HCT116 (cell line): ENCODE results near the gene PPP2R1B. TPM values are rescaled to one million over a fixed set of nuclear protein-coding genes. Genes with fewer than 3 reads are reported as not detected.

ENCODE experiments used
- ATAC-seq: fragments of 200-7000 bp; cut with Tn5 transposase; 2 replicates; pipeline ENCODE4 v1.9.1; 2020; ENCODE audit warnings: mild to moderate bottlenecking, moderate library complexity
- BruUV-seq: library from RNA; stranded (reverse); fragments of 400-500 nt; replicated peaks from 2 replicates; lab custom pipeline; 2021; lab: Mats Ljungman, UMichigan
- CTCF ChIA-PET: fragments of 300-600 bp; sonication (Branson Sonifier 250); formaldehyde crosslinking; loops from one replicate; lab custom pipeline; 2021; ENCODE audit warnings: antibody characterized with exemption; lab: Charles Lee
- POLR2A ChIA-PET: fragments of 300-600, 350-600 bp; sonication (Branson Sonifier 250); formaldehyde crosslinking; loops from one replicate; lab custom pipeline; 2021; ENCODE audit warnings: antibody characterized with exemption; lab: Charles Lee
- RAD21 ChIA-PET, 2 experiments: fragments of 300-600 bp; sonication (Branson Sonifier 250); formaldehyde crosslinking; loops; one replicate each; lab custom pipeline; 2023; ENCODE audit warnings: low total read pairs in 2 of 2; ENCODE audit not compliant: uncharacterized antibody in 2 of 2, unreplicated experiment in 2 of 2, low non-redundant PET in 1 of 2; lab: Charles Lee
- DNase-seq: peaks from one replicate; pipeline ENCODE4 v3.0.0-alpha.2; 2010; ENCODE audit warnings: low read depth, low spot score
- H2AFZ ChIP-seq: fragments of 200-600 bp; shearing (Covaris generic), sonication (generic); 2 replicates; pipeline ENCODE4 v1.6.1; 2017; ENCODE audit warnings: low read depth, mixed run types, mixed read lengths, antibody characterized with exemption, low read length; ENCODE audit not compliant: poor library complexity, severe bottlenecking
- H3K27ac ChIP-seq: 2 replicates; pipeline ENCODE4 v1.5.1; 2012; ENCODE audit warnings: low read depth, low read length
- H3K27me3 ChIP-seq: fragments of 200-600 bp; sonication (generic); 2 replicates; pipeline ENCODE4 v1.6.1; 2016; ENCODE audit warnings: mixed run types, low read length, mixed read lengths; ENCODE audit not compliant: insufficient read depth
- H3K36me3 ChIP-seq, 2 experiments: fragments of 200-500 bp in 1 of 2; fragments of 200-600 bp in 1 of 2; sonication (Bioruptor generic) in 1 of 2; sonication (generic) in 1 of 2; 2 replicates each; pipeline versions ENCODE4 v1.5.1 to v1.6.1; 2014 to 2016; ENCODE audit warnings: low read length in 2 of 2, inconsistent platforms in 1 of 2, mixed read lengths in 1 of 2, mixed run types in 1 of 2; ENCODE audit not compliant: insufficient read depth in 2 of 2, control insufficient read depth in 1 of 2
- H3K4me1 ChIP-seq, 2 experiments: fragments of 200-600 bp in 1 of 2; sonication (generic) in 1 of 2; 2 replicates each; pipeline versions ENCODE4 v1.5.1 to v1.6.1; 2012 to 2017; ENCODE audit warnings: low read length in 2 of 2, inconsistent platforms in 1 of 2, mild to moderate bottlenecking in 1 of 2, mixed read lengths in 1 of 2, mixed run types in 1 of 2, moderate library complexity in 1 of 2; ENCODE audit not compliant: insufficient read depth in 2 of 2, control insufficient read depth in 1 of 2
- H3K4me2 ChIP-seq: fragments of 200-600 bp; sonication (generic); 2 replicates; pipeline ENCODE4 v1.6.1; 2017; ENCODE audit warnings: mixed run types, low read length, mixed read lengths
- H3K4me3 ChIP-seq, 2 experiments: fragments of 200-600 bp in 1 of 2; sonication (generic) in 1 of 2; replicated peaks in 1 of 2; 2 replicates each; pipeline ENCODE4 v1.5.1; 2011 to 2016; ENCODE audit warnings: low read length in 2 of 2, control low read depth in 1 of 2, low read depth in 1 of 2, mild to moderate bottlenecking in 1 of 2, mixed read lengths in 1 of 2, mixed run types in 1 of 2
- H3K79me2 ChIP-seq: fragments of 200-600 bp; sonication (generic); 2 replicates; pipeline ENCODE4 v1.6.1; 2017; ENCODE audit warnings: mild to moderate bottlenecking, mixed run types, low read length, moderate library complexity, mixed read lengths; ENCODE audit not compliant: insufficient read depth
- H3K9ac ChIP-seq: fragments of 200-600 bp; sonication (generic); 2 replicates; pipeline ENCODE4 v1.6.1; 2016; ENCODE audit warnings: low read length, mixed read lengths
- H3K9me2 ChIP-seq: fragments of 200-600 bp; sonication (generic), shearing (Covaris generic); 2 replicates; pipeline ENCODE4 v1.6.1; 2017; ENCODE audit warnings: mixed run types, mild to moderate bottlenecking, moderate library complexity; ENCODE audit not compliant: insufficient read depth
- H3K9me3 ChIP-seq, 2 experiments: fragments of 200-500 bp in 1 of 2; fragments of 200-600 bp in 1 of 2; sonication (Bioruptor generic) in 1 of 2; sonication (generic) in 1 of 2; 2 replicates each; pipeline ENCODE4 v1.6.1; 2014 to 2017; ENCODE audit warnings: low read length in 2 of 2, mixed read lengths in 2 of 2, inconsistent platforms in 1 of 2, low read depth in 1 of 2, mild to moderate bottlenecking in 1 of 2, mixed run types in 1 of 2, moderate library complexity in 1 of 2; ENCODE audit not compliant: control insufficient read depth in 1 of 2, insufficient read depth in 1 of 2
- H4K20me1 ChIP-seq: fragments of 200-600 bp; sonication (generic), shearing (Covaris generic); 2 replicates; pipeline ENCODE4 v1.6.1; 2017; ENCODE audit warnings: mixed run types, mild to moderate bottlenecking, moderate library complexity; ENCODE audit not compliant: insufficient read depth
- EGR1 ChIP-seq: IDR thresholded peaks from 2 replicates; pipeline ENCODE4 v1.6.1; 2012; ENCODE audit warnings: low read depth
- ELF1 ChIP-seq: IDR thresholded peaks from 2 replicates; pipeline ENCODE4 v1.6.1; 2012; ENCODE audit warnings: low read depth, borderline replicate concordance
- EZH2 ChIP-seq: fragments of 200-600 bp; sonication (generic); IDR thresholded peaks from 2 replicates; pipeline ENCODE4 v1.6.1; 2017; ENCODE audit warnings: antibody characterized with exemption, mixed run types
- EZH2phosphoT487 ChIP-seq: fragments of 200-600 bp; IDR thresholded peaks from 2 replicates; pipeline ENCODE4 v1.6.1; 2018; ENCODE audit warnings: antibody characterized with exemption, borderline replicate concordance
- FOSL1 ChIP-seq: IDR thresholded peaks from 2 replicates; pipeline ENCODE4 v1.6.1; 2012; ENCODE audit warnings: low read depth
- JUND ChIP-seq: IDR thresholded peaks from 2 replicates; pipeline ENCODE4 v1.6.1; 2012
- POLR2A ChIP-seq: IDR thresholded peaks from 2 replicates; pipeline ENCODE4 v1.7.0; 2011; ENCODE audit warnings: borderline replicate concordance; ENCODE audit not compliant: insufficient read depth, insufficient read length; ENCODE audit errors: extremely low read depth
- POLR2AphosphoS5 ChIP-seq: IDR thresholded peaks from 2 replicates; pipeline ENCODE4 v1.6.1; 2011; ENCODE audit warnings: mild to moderate bottlenecking, low read depth, low read length, moderate library complexity
- RAD21 ChIP-seq: IDR thresholded peaks from 2 replicates; pipeline ENCODE4 v1.6.1; 2012; ENCODE audit warnings: low read depth, mild to moderate bottlenecking
- SP1 ChIP-seq: IDR thresholded peaks from 2 replicates; pipeline ENCODE4 v1.6.1; 2012; ENCODE audit warnings: low read depth
- TCF7L2 ChIP-seq: IDR thresholded peaks from 2 replicates; pipeline ENCODE4 v1.7.0; 2011; ENCODE audit warnings: borderline replicate concordance, inconsistent platforms; ENCODE audit not compliant: insufficient read depth, insufficient read length; ENCODE audit errors: extremely low read depth
- YY1 ChIP-seq: IDR thresholded peaks from 2 replicates; pipeline ENCODE4 v1.6.1; 2011; ENCODE audit warnings: low read length, low read depth, moderate library complexity, mild to moderate bottlenecking; ENCODE audit not compliant: insufficient replicate concordance; ENCODE audit errors: extremely low read depth
- intact Hi-C: fragments of 100-400 bp; cut with micrococcal nuclease; formaldehyde crosslinking; loops from 2 replicates; pipeline ENCODE4 v1.10.0; 2022
- total RNA-seq: library from RNA; stranded (reverse); gene quantifications from one replicate; pipeline ENCODE4 v1.2.1, GENCODE V29; 2021; ENCODE audit not compliant: unreplicated experiment
- TF ChIP-seq, protein P1 (sequence below): IDR thresholded peaks from 2 replicates; pipeline ENCODE4 v1.6.1; 2011; ENCODE audit warnings: mild to moderate bottlenecking, low read length, moderate library complexity; ENCODE audit not compliant: insufficient replicate concordance; ENCODE audit errors: extremely low read depth
- TF ChIP-seq, protein P2 (sequence below), 3 experiments: fragments of 200-600 bp in 1 of 3; sonication (generic) in 1 of 3; IDR thresholded peaks in 2 of 3; conservative IDR thresholded peaks in 1 of 3; 2 replicates each; pipeline ENCODE4 v1.5.1; 2012 to 2017; ENCODE audit warnings: low read depth in 2 of 3, low read length in 2 of 3, antibody characterized with exemption in 1 of 3, borderline replicate concordance in 1 of 3, control low read depth in 1 of 3, mild to moderate bottlenecking in 1 of 3, mixed read lengths in 1 of 3, mixed run types in 1 of 3, moderate library complexity in 1 of 3; ENCODE audit not compliant: insufficient read depth in 1 of 3
- TF ChIP-seq, protein P3 (sequence below): IDR thresholded peaks from 2 replicates; pipeline ENCODE4 v1.6.1; 2012

PPP2R1B gene
- total RNA-seq, 1 experiment from 2014 or later = 24.9 TPM

DNA sequence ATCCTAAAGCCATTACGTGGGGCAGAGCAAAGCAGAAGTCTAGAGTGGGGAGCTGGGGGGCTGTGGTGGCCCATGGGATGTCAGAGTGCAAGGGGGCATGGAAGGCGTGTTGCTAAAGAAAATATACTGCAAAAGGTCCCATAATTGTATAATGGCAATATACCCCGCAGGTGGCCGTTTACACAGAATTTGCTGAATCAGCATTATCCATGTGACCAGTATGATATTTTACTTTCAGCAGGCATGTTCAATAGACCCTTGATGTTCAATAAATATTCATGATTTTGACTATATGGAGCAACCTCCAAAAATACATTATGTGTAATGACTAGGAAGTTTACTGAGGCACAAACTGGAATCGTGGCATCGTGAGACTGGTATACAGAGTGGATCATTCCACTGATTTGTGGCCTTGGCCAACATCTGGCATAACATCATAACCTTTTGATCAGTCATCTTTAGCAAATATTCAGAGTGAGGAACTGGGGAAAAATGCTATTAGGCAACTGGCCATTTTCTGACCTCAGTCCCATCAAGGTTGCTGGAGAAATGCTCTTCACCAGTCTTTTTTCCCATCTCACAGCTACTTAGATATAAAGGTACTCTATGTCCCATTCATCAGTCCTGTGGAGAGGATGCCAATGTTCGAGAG is 29.3 kb upstream of the PPP2R1B start:
- no peak for TF ChIP-seq POLR2AphosphoS5
- TF ChIP-seq, protein P1, sequence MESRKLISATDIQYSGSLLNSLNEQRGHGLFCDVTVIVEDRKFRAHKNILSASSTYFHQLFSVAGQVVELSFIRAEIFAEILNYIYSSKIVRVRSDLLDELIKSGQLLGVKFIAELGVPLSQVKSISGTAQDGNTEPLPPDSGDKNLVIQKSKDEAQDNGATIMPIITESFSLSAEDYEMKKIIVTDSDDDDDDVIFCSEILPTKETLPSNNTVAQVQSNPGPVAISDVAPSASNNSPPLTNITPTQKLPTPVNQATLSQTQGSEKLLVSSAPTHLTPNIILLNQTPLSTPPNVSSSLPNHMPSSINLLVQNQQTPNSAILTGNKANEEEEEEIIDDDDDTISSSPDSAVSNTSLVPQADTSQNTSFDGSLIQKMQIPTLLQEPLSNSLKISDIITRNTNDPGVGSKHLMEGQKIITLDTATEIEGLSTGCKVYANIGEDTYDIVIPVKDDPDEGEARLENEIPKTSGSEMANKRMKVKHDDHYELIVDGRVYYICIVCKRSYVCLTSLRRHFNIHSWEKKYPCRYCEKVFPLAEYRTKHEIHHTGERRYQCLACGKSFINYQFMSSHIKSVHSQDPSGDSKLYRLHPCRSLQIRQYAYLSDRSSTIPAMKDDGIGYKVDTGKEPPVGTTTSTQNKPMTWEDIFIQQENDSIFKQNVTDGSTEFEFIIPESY = no peak
- TF ChIP-seq ELF1 = no peak
- TF ChIP-seq EZH2phosphoT487 = no peak
- TF ChIP-seq, protein P2, sequence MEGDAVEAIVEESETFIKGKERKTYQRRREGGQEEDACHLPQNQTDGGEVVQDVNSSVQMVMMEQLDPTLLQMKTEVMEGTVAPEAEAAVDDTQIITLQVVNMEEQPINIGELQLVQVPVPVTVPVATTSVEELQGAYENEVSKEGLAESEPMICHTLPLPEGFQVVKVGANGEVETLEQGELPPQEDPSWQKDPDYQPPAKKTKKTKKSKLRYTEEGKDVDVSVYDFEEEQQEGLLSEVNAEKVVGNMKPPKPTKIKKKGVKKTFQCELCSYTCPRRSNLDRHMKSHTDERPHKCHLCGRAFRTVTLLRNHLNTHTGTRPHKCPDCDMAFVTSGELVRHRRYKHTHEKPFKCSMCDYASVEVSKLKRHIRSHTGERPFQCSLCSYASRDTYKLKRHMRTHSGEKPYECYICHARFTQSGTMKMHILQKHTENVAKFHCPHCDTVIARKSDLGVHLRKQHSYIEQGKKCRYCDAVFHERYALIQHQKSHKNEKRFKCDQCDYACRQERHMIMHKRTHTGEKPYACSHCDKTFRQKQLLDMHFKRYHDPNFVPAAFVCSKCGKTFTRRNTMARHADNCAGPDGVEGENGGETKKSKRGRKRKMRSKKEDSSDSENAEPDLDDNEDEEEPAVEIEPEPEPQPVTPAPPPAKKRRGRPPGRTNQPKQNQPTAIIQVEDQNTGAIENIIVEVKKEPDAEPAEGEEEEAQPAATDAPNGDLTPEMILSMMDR (IDR thresholded peaks at IDR 0.05 in 2 of 3, conservative IDR thresholded peaks at IDR 0.05 in 1 of 3; ENCODE audit: borderline replicate concordance in 1 of 3, insufficient read depth in 1 of 3, low read depth in 2 of 3, low read length in 2 of 3) = no peak
- TF ChIP-seq RAD21 = no peak
- TF ChIP-seq EZH2 = no peak
- TF ChIP-seq, protein P3, sequence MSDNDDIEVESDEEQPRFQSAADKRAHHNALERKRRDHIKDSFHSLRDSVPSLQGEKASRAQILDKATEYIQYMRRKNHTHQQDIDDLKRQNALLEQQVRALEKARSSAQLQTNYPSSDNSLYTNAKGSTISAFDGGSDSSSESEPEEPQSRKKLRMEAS = no peak
- TF ChIP-seq YY1 = no peak
- TF ChIP-seq POLR2A = no peak
- no peak for TF ChIP-seq TCF7L2
- TF ChIP-seq FOSL1 = no peak
- no peak for TF ChIP-seq EGR1
- TF ChIP-seq SP1 = no peak
- TF ChIP-seq JUND = no peak
- Histone ChIP-seq H3K36me3 (0 out of 4 replicates have a peak, but pooled peaks cover 0 to 3% of the 10 kb centered on the region in 2 experiments), H3K9me2 (no peaks in the 10 kb centered on the region), H4K20me1 (no peaks in the 10 kb centered on the region), H3K4me1 (no peaks in the 10 kb centered on the region), H3K9ac (no peak overlapping the region), H2AFZ (no peak overlapping the region), H3K9me3 (no peaks in the 10 kb centered on the region), H3K4me2 (no peak overlapping the region), H3K27ac (no peak overlapping the region), H3K27me3 (no peaks in the 10 kb centered on the region), H3K4me3 (no peak overlapping the region), H3K79me2 (no peaks in the 10 kb centered on the region)
- DNase-seq (no peak), ATAC-seq (no peak)
- POLR2A ChIA-PET = no interaction called here
- BruUV-seq = no TSS peak
- CTCF ChIA-PET = no interaction called here
- RAD21 ChIA-PET = no interaction called here
- intact Hi-C loops = no loop called here
